Activated CD4-positive, alpha-beta T cell treated with anti-CD3 and anti-CD28 coated beads, Interleukin-10, Interleukin-2, amounts not matched to agents 100 ng/mL and 50 ng/mL, durations not matched to agents 16 hours and 8 hours (primary cell): ENCODE measurements around the gene PPARG.

Experiments used
- DNase-seq: peaks from one replicate; pipeline ENCODE4 v3.0.0-alpha.2; 2020

The PPARG gene

GRCh38 chr3:12313519-12313918, 24.6 kb downstream of the PPARG start:
- no peak for DNase-seq

GRCh38 chr3:12316253-12316652, 27.4 kb downstream of the PPARG start:
- no peak for DNase-seq

DNA sequence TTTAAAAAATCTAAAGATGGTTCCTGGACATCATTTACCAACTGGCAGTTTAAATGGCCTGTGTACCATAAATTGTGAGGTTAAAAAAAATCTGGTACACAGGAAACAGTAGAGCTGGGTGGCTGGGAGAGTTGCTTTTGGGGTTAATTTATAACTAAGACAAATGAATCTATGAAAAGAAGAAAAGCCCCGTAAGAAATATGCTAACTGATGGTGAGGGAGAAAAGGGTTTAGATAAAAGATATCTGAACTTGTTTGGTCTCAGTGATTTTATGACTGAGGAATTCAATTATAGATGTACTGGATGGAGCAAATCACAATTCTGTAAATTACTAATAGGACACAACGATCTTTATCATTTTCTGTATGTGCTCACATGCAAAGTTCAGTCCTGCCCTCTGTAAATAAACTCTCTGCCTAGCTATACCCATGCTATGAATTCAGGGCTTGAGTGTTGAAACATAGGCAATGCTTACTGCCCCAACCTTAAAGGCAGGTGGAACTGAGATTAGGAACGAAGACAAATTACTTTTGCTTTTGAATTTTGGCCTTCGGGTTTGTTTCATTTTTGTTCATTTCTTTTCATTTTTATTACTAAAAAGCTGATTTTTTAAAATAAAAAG, 28.0 kb downstream of the PPARG start:
- no peak for DNase-seq

DNA sequence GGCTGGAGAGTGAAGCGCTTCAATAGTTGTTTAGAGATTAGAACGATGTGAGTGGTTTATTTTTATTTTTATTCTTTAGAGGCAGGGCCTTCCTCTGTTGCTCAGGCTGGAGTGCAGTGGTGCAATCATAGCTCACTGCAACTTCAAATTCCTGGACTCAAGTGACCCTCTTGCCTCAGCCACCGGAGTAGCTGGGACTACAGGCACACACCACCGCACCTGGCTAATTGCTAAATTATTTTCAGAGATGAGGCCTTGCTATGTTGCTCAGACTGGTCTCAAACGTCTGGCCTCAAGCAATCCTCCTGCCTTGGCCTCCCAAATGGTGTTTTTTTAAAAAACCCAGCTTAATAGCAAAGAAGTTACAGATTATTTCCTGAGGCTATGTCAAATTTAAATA, 29.0 kb downstream of the PPARG start:
- DNase-seq = no peak

- no peak for DNase-seq
Observed at GRCh38 chr3:12318758-12319621, 30.1 kb downstream of the PPARG start.

DNA sequence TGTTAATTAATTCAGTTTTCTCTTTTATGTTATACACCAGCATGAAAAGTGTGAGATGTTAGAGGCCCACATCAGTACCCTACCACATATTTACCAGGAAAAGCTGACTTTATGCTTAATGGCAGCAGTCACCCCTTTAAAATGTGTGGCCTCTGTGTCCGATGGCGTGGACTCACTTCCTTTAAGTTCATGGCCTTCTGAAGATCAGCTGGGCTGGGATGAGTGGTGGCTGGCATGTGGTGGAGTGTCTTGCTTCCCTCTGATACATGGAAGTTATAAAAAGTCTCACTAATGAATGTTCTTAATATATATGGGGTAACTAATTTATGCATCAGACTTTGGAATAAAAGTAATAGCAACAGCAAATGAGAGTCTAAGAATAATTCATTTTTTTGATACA, 32.1 kb downstream of the PPARG start:
- no peak for DNase-seq

- DNase-seq = no peak
Observed at GRCh38 chr3:12323237-12323636, 34.4 kb downstream of the PPARG start.

GRCh38 chr3:12325586-12326515, 37.0 kb downstream of the PPARG start:
- no peak for DNase-seq

DNA sequence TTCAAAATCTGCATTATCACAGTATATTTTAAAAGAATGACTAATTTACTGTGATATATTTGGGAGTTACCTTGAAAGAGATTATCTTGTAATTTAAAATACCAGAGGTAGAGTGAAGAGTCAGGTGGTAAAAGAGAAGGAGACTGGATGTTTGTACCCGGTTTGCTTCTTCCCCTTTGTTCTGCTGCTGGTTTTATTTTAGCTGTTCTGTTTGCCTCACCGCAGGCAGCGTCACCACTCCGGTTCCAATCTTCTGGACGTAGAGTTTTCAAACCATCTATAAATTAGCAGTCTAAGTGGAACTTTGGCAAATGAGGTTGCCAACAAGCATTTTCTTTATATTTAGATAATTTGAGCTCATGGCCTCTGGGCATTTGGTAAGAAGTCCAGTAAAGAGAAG, 38.2 kb downstream of the PPARG start:
- no peak for DNase-seq

GRCh38 chr3:12328132-12328836, 39.4 kb downstream of the PPARG start:
- no peak for DNase-seq

- DNase-seq = no peak
Observed at GRCh38 chr3:12328837-12329462, 40.1 kb downstream of the PPARG start.

DNA sequence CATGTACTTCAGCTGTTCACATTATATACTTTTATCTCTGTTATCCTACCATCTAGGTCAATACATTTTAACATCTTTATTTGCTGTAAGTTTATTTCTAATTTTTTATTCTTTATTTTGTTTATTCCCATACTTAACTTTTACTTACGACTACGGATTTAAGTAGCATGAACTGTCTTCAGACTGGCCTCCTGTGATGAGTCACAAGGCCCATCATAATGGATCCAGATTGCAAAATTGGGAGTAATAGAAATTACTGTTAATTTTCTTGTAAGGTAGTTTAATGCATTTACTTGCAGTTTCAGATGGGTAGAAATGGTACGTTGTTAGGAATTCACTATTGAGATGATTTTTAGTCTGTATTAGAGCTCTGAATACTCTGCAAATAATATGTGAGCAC, 45.9 kb downstream of the PPARG start:
- no peak for DNase-seq

- no peak for DNase-seq
Observed at GRCh38 chr3:12335421-12335820, 46.6 kb downstream of the PPARG start.

DNA sequence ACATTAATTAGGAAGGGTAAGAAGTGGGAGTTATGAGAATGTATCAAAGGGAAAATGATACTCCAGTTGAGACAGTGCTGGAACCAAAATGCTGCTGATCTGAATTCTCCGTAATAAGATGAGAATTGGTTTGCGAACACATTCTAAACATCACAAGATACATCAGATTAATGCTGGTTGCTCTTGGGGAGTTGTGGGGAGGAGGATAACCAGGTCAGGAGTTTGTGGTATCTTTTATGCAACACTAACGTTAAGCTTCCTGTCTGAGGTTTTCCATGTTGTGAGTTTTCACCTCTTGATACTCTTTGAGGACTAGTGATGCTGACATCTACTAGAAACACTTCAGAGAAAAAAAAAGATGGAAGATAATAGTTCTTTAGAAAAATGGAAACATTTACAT, 47.2 kb downstream of the PPARG start:
- peak; percentile 59 for DNase-seq

DNA sequence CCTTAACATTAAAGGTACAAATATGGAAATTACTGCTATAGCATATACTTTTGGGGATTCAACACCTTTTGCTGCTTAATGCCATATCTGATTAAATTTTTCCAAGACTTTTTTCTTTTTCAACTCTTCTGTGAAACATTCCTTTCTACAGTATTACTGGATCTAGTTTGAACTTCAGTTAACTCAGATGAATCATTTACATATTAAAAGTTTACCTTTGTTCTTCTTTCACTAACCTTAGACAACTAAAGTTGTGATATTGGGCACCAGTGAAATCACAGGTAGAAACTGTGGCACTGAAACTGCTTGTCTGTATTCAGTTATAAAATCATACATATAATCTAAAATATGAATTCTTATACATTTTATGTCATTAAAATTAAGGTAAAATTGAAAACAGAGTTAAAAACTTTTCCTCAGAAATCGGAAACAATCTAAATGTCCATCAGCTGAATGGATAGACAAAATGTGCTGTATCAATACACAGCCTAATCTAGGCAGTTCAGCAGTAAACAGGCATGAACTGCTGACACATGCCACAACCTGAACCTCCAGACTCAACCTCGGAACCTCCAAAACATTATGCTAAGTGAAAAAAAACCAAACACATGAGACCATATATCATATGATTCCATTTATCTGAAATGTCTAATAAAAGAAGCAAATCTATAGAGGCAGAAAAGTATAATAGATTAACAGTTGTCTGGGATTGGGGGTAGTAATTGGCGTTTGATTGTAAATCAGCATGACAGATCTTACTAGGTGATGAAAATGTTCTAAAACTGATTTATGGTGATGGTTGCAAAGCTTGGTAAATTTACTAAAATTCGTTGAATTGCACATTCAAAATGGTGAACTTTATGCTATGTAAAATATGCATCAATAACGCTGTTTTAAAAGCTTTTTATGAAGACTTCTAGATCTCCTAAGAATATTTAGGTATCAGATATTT, 50.0 kb downstream of the PPARG start:
- DNase-seq = no peak

GRCh38 chr3:12339701-12340480, 51.0 kb downstream of the PPARG start:
- no peak for DNase-seq

DNA sequence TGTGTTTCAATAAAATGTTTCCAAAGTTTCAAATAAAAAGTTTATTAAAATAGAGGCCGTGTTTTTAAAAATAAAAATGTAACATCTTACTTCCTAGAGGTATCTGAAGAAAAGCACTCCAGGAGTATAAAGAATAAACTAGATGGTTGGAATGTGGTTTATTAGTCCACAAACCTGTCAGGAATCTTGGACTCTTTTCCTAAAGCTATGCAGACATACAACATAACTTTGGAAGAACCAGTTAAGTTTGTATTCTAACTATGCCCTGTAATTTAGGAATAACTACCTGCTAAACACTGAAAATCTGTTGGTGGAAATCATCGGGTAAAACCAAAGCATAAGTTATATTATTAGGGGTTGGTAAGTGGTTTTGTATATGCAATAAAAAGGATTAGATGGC, 51.6 kb downstream of the PPARG start:
- DNase-seq = no peak

DNA sequence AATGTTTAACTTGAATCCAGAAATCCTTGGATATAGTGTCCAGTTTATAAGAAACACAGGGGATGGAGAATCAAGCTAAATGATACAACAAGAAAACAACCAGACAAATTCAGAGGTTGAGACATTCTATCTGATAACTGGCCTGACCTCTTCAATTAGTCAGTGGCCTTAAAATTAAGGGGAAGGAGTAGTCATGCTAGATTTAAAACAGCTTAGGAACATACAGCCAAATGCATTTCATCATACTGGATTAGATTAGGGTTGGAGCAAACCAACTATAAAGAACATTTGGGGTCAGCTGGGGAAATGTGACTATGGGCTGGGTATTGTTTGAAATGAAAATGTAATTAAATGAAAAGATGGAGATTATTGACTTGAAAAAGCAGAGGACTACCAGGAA, 53.3 kb downstream of the PPARG start:
- DNase-seq = no peak

DNA sequence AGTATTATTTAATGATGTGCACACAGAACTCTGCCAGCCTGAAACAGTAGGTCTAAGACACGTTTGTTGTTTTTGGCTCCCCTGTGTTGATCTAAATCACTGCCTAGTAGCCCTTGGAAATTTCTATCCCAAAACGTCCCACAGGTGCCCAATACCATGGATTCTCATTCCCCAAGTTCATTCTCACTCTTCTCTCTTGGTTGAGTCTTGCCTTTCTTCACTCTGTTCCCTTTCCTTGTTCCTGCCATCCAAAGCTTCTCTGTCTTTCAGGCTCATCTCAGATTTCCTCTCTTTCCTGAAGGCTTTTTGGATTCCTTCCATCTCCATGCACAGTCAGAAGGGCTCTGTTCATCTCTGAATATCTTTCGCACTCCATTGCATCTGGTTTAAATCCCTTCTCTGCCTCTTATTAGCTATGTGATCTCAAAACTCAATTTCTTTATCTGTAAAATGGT, 54.2 kb downstream of the PPARG start:
- no peak for DNase-seq

GRCh38 chr3:12345141-12345561, 56.3 kb downstream of the PPARG start:
- DNase-seq = peak; percentile 39
